ENCODE data around the gene KIAA1217.

GRCh38 chr10:24251547-24251946 lies 42.6 kb downstream of the KIAA1217 start:
- no peak for TF ChIP-seq POLR2AphosphoS5 (IDR thresholded peaks at IDR 0.05; ENCODE audit: low read depth, low read length)
- no peak for TF ChIP-seq POLR2A (IDR thresholded peaks at IDR 0.05; ENCODE audit: low read depth, low read length)
- no peak for TF ChIP-seq TAF1 (IDR thresholded peaks at IDR 0.05; ENCODE audit: low read depth, low read length)

Data from GM12891 (cell line).